ENCODE data around the gene CHST3. TPM values are rescaled to one million over a fixed set of nuclear protein-coding genes. Genes with fewer than 3 reads are reported as not detected.

CHST3 gene
- total and polyA plus RNA-seq, 7 donors = 0.23 to 25.5 (median 12.8) TPM

DNA sequence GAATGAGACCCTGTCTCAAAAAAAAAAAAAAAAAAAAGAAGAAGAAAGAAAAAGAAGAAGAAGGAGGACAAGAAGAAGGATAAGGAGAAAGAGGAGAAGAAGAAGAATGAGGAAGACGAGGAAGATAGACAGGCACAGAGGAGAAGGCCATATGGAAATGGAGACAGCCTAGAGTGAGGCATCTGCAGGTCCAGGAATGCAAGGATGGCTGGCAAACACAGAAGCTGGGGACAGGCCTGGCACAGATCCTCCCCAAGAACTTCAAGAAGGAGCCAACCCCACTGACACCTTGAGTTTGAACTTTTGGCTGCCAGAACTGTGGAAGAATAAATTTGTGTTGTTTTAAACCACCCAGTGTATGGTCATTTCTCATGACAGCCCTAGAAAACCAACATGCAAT lies 85.3 kb downstream of the CHST3 start:
- intact Hi-C loops (cut with DNase I) = loop anchor here (2.0 to 10.0 kb wide), 5 partner anchors 153 to 737 kb away; partner anchors contain the start of genes ANAPC16 and ASCC1
- TF ChIP-seq POLR2AphosphoS5 (IDR thresholded peaks at IDR 0.05) (no peak), CTCF (IDR thresholded peaks at IDR 0.05) (no peak), POLR2A (IDR thresholded peaks at IDR 0.05) (no peak), EP300 (IDR thresholded peaks at IDR 0.05) (no peak)
- Histone ChIP-seq H3K36me3 (no peaks in the 10 kb centered on the region), H3K4me1 (peaks cover 0 to 8% (median 6%) of the 10 kb centered on the region in 4 donors), H3K27me3 (no peaks in the 10 kb centered on the region), H3K4me3 (no peak overlapping the region), H3K9me3 (no peaks in the 10 kb centered on the region), H3K27ac (no peak overlapping the region)
- WGBS, 2 donors = 80 to 95% methylated on average over 1 of the region's 1 CpG
- DNase-seq = no peak

DNA sequence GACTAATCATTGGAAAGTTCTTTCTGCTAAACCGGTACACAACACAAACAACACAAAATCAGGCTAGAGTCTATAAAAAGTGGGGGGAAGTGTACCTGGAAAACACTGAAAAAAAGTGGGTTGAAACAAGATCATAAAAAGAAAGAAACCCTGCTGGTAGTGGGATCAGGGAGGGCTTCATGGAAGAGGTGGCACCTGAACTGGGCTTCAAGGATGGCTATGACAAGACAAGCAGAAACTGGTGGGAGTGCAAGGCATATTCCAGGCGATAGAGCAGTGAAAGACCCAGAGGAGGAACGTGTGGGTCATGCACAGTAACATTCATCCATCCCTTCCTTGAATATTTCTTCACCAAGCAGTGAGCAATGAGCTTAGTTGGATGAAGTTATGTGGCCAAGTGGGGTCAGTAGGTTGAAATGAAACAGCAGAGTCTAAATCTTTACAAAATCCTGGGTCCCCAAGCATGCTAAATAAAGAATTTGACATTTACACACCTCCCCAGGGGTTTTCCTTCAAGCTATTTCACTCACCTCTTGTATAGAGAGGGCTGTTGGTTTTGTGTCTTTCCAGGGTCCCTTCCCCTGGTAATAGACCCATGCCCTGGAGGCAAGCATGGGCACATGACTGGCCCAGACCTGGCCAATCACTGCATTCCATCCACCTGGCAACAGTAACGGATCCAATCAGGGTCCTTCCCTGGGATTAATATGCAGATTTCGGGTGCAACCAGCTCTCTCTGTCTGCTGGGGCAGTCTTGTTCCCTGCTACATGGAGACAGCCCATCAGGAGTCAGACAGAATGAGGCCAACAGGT lies 86.0 kb downstream of the CHST3 start:
- no peaks in the 10 kb centered on the region for H3K36me3 ChIP-seq
- WGBS, 2 donors = 89 to 92% methylated on average over 5 of the region's 5 CpGs

GRCh38 chr10:72050873-72051272 lies 86.7 kb downstream of the CHST3 start:
- H3K4me3 ChIP-seq = no peak overlapping the region
- no peak for DNase-seq
- no peaks in the 10 kb centered on the region for H3K9me3 ChIP-seq
- 62 to 83% methylated on average over 3 of the region's 3 CpGs for WGBS, 2 donors
- no peak for TF ChIP-seq POLR2AphosphoS5 (IDR thresholded peaks at IDR 0.05)
- TF ChIP-seq CTCF (IDR thresholded peaks at IDR 0.05) = no peak
- TF ChIP-seq EP300 (IDR thresholded peaks at IDR 0.05) = no peak
- TF ChIP-seq POLR2A (IDR thresholded peaks at IDR 0.05) = no peak
- H3K4me1 ChIP-seq = no peaks in the 10 kb centered on the region
- no peaks in the 10 kb centered on the region for H3K36me3 ChIP-seq
- no peaks in the 10 kb centered on the region for H3K27me3 ChIP-seq
- intact Hi-C loops (cut with DNase I) = no loop called here
- peak overlapping the region in 1 of 4 donors; percentile 3 for H3K27ac ChIP-seq

More for the DNA sequence above, 86.0 kb downstream of the CHST3 start:
- DNase-seq = no peak
- TF ChIP-seq CTCF (IDR thresholded peaks at IDR 0.05) (no peak), POLR2AphosphoS5 (IDR thresholded peaks at IDR 0.05) (no peak), EP300 (IDR thresholded peaks at IDR 0.05) (no peak), POLR2A (IDR thresholded peaks at IDR 0.05) (no peak)
- H3K27me3 ChIP-seq = no peaks in the 10 kb centered on the region
- no peaks in the 10 kb centered on the region for H3K9me3 ChIP-seq
- H3K4me1 ChIP-seq = peaks cover 0 to under 1% (median 0%) of the 10 kb centered on the region in 4 donors
- H3K27ac ChIP-seq = no peak overlapping the region
- H3K4me3 ChIP-seq = no peak overlapping the region
- intact Hi-C loops (cut with DNase I) = loop anchor here (2.0 to 10.0 kb wide), 5 partner anchors 153 to 738 kb away; partner anchors contain the start of genes ANAPC16 and ASCC1

DNA sequence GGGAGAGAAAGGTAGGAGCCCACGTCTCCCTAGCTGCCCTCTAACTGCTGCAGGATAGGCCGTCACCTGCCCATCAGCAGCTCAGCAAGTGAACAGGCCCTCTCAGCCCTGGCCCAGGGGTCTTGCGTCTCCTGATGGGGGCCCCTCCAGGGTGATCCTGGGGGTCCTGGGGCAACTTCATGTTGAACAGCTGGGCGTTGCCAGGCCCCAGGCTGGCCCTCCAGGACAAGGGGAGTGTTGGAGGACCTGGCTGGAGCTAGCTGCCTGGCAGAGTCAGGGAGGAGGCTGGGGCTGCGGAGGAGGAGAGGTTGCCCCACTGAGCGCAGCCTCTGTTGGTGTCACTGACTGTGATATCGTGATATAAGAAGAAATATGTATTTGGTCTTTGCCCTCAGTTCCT lies 89.5 kb downstream of the CHST3 start:
- intact Hi-C loops (cut with DNase I) = no loop called here
- 88 to 95% methylated on average over 7 of the region's 7 CpGs for WGBS, 2 donors
- Histone ChIP-seq H3K4me3 (no peak overlapping the region), H3K9me3 (no peaks in the 10 kb centered on the region), H3K27ac (no peak overlapping the region), H3K27me3 (no peaks in the 10 kb centered on the region), H3K4me1 (no peaks in the 10 kb centered on the region), H3K36me3 (no peaks in the 10 kb centered on the region)
- TF ChIP-seq CTCF (IDR thresholded peaks at IDR 0.05) = no peak
- no peak for TF ChIP-seq POLR2AphosphoS5 (IDR thresholded peaks at IDR 0.05)
- no peak for TF ChIP-seq POLR2A (IDR thresholded peaks at IDR 0.05)
- no peak for TF ChIP-seq EP300 (IDR thresholded peaks at IDR 0.05)
- no peak for DNase-seq

Data from sigmoid colon (tissue), 7 donors.